HCT116 (cell line): ENCODE results near the gene ARL6IP6. TPM values are rescaled to one million over a fixed set of nuclear protein-coding genes. Genes with fewer than 3 reads are reported as not detected.

Source experiments
- ATAC-seq: fragments of 200-7000 bp; cut with Tn5 transposase; 2 replicates; pipeline ENCODE4 v1.9.1; 2020; ENCODE audit warnings: mild to moderate bottlenecking, moderate library complexity
- BruUV-seq: library from RNA; stranded (reverse); fragments of 400-500 nt; replicated peaks from 2 replicates; lab custom pipeline; 2021; lab: Mats Ljungman, UMichigan
- CTCF ChIA-PET: fragments of 300-600 bp; sonication (Branson Sonifier 250); formaldehyde crosslinking; loops from one replicate; lab custom pipeline; 2021; ENCODE audit warnings: antibody characterized with exemption; lab: Charles Lee
- POLR2A ChIA-PET: fragments of 300-600, 350-600 bp; sonication (Branson Sonifier 250); formaldehyde crosslinking; loops from one replicate; lab custom pipeline; 2021; ENCODE audit warnings: antibody characterized with exemption; lab: Charles Lee
- RAD21 ChIA-PET, 2 experiments: fragments of 300-600 bp; sonication (Branson Sonifier 250); formaldehyde crosslinking; loops; one replicate each; lab custom pipeline; 2023; ENCODE audit warnings: low total read pairs in 2 of 2; ENCODE audit not compliant: uncharacterized antibody in 2 of 2, unreplicated experiment in 2 of 2, low non-redundant PET in 1 of 2; lab: Charles Lee
- DNase-seq: peaks from one replicate; pipeline ENCODE4 v3.0.0-alpha.2; 2010; ENCODE audit warnings: low read depth, low spot score
- H2AFZ ChIP-seq: fragments of 200-600 bp; shearing (Covaris generic), sonication (generic); 2 replicates; pipeline ENCODE4 v1.6.1; 2017; ENCODE audit warnings: low read depth, mixed run types, mixed read lengths, antibody characterized with exemption, low read length; ENCODE audit not compliant: poor library complexity, severe bottlenecking
- H3K27ac ChIP-seq: 2 replicates; pipeline ENCODE4 v1.5.1; 2012; ENCODE audit warnings: low read depth, low read length
- H3K27me3 ChIP-seq: fragments of 200-600 bp; sonication (generic); 2 replicates; pipeline ENCODE4 v1.6.1; 2016; ENCODE audit warnings: mixed run types, low read length, mixed read lengths; ENCODE audit not compliant: insufficient read depth
- H3K36me3 ChIP-seq, 2 experiments: fragments of 200-500 bp in 1 of 2; fragments of 200-600 bp in 1 of 2; sonication (Bioruptor generic) in 1 of 2; sonication (generic) in 1 of 2; 2 replicates each; pipeline versions ENCODE4 v1.5.1 to v1.6.1; 2014 to 2016; ENCODE audit warnings: low read length in 2 of 2, inconsistent platforms in 1 of 2, mixed read lengths in 1 of 2, mixed run types in 1 of 2; ENCODE audit not compliant: insufficient read depth in 2 of 2, control insufficient read depth in 1 of 2
- H3K4me1 ChIP-seq, 2 experiments: fragments of 200-600 bp in 1 of 2; sonication (generic) in 1 of 2; 2 replicates each; pipeline versions ENCODE4 v1.5.1 to v1.6.1; 2012 to 2017; ENCODE audit warnings: low read length in 2 of 2, inconsistent platforms in 1 of 2, mild to moderate bottlenecking in 1 of 2, mixed read lengths in 1 of 2, mixed run types in 1 of 2, moderate library complexity in 1 of 2; ENCODE audit not compliant: insufficient read depth in 2 of 2, control insufficient read depth in 1 of 2
- H3K4me2 ChIP-seq: fragments of 200-600 bp; sonication (generic); 2 replicates; pipeline ENCODE4 v1.6.1; 2017; ENCODE audit warnings: mixed run types, low read length, mixed read lengths
- H3K4me3 ChIP-seq, 2 experiments: fragments of 200-600 bp in 1 of 2; sonication (generic) in 1 of 2; replicated peaks in 1 of 2; 2 replicates each; pipeline ENCODE4 v1.5.1; 2011 to 2016; ENCODE audit warnings: low read length in 2 of 2, control low read depth in 1 of 2, low read depth in 1 of 2, mild to moderate bottlenecking in 1 of 2, mixed read lengths in 1 of 2, mixed run types in 1 of 2
- H3K79me2 ChIP-seq: fragments of 200-600 bp; sonication (generic); 2 replicates; pipeline ENCODE4 v1.6.1; 2017; ENCODE audit warnings: mild to moderate bottlenecking, mixed run types, low read length, moderate library complexity, mixed read lengths; ENCODE audit not compliant: insufficient read depth
- H3K9ac ChIP-seq: fragments of 200-600 bp; sonication (generic); 2 replicates; pipeline ENCODE4 v1.6.1; 2016; ENCODE audit warnings: low read length, mixed read lengths
- H3K9me2 ChIP-seq: fragments of 200-600 bp; sonication (generic), shearing (Covaris generic); 2 replicates; pipeline ENCODE4 v1.6.1; 2017; ENCODE audit warnings: mixed run types, mild to moderate bottlenecking, moderate library complexity; ENCODE audit not compliant: insufficient read depth
- H3K9me3 ChIP-seq, 2 experiments: fragments of 200-500 bp in 1 of 2; fragments of 200-600 bp in 1 of 2; sonication (Bioruptor generic) in 1 of 2; sonication (generic) in 1 of 2; 2 replicates each; pipeline ENCODE4 v1.6.1; 2014 to 2017; ENCODE audit warnings: low read length in 2 of 2, mixed read lengths in 2 of 2, inconsistent platforms in 1 of 2, low read depth in 1 of 2, mild to moderate bottlenecking in 1 of 2, mixed run types in 1 of 2, moderate library complexity in 1 of 2; ENCODE audit not compliant: control insufficient read depth in 1 of 2, insufficient read depth in 1 of 2
- H4K20me1 ChIP-seq: fragments of 200-600 bp; sonication (generic), shearing (Covaris generic); 2 replicates; pipeline ENCODE4 v1.6.1; 2017; ENCODE audit warnings: mixed run types, mild to moderate bottlenecking, moderate library complexity; ENCODE audit not compliant: insufficient read depth
- ATF3 ChIP-seq: IDR thresholded peaks from 2 replicates; pipeline ENCODE4 v1.6.1; 2012
- CEBPB ChIP-seq: IDR thresholded peaks from 2 replicates; pipeline ENCODE4 v1.6.1; 2012; ENCODE audit warnings: low read depth
- CTCF ChIP-seq, 3 experiments: fragments of 200-600 bp in 1 of 3; sonication (generic) in 1 of 3; IDR thresholded peaks in 2 of 3; conservative IDR thresholded peaks in 1 of 3; 2 replicates each; pipeline ENCODE4 v1.5.1; 2012 to 2017; ENCODE audit warnings: low read depth in 2 of 3, low read length in 2 of 3, antibody characterized with exemption in 1 of 3, borderline replicate concordance in 1 of 3, control low read depth in 1 of 3, mild to moderate bottlenecking in 1 of 3, mixed read lengths in 1 of 3, mixed run types in 1 of 3, moderate library complexity in 1 of 3; ENCODE audit not compliant: insufficient read depth in 1 of 3
- EGR1 ChIP-seq: IDR thresholded peaks from 2 replicates; pipeline ENCODE4 v1.6.1; 2012; ENCODE audit warnings: low read depth
- ELF1 ChIP-seq: IDR thresholded peaks from 2 replicates; pipeline ENCODE4 v1.6.1; 2012; ENCODE audit warnings: low read depth, borderline replicate concordance
- EZH2phosphoT487 ChIP-seq: fragments of 200-600 bp; IDR thresholded peaks from 2 replicates; pipeline ENCODE4 v1.6.1; 2018; ENCODE audit warnings: antibody characterized with exemption, borderline replicate concordance
- FOSL1 ChIP-seq: IDR thresholded peaks from 2 replicates; pipeline ENCODE4 v1.6.1; 2012; ENCODE audit warnings: low read depth
- JUND ChIP-seq: IDR thresholded peaks from 2 replicates; pipeline ENCODE4 v1.6.1; 2012
- POLR2A ChIP-seq: IDR thresholded peaks from 2 replicates; pipeline ENCODE4 v1.7.0; 2011; ENCODE audit warnings: borderline replicate concordance; ENCODE audit not compliant: insufficient read depth, insufficient read length; ENCODE audit errors: extremely low read depth
- RAD21 ChIP-seq: IDR thresholded peaks from 2 replicates; pipeline ENCODE4 v1.6.1; 2012; ENCODE audit warnings: low read depth, mild to moderate bottlenecking
- REST ChIP-seq: IDR thresholded peaks from 2 replicates; pipeline ENCODE4 v1.6.1; 2012; ENCODE audit warnings: low read depth
- ZNF274 ChIP-seq: fragments of 200-500 bp; sonication (Bioruptor generic); IDR thresholded peaks from 2 replicates; pipeline ENCODE4 v1.6.1; 2014; ENCODE audit warnings: mild to moderate bottlenecking, low read depth, low read length, inconsistent platforms
- intact Hi-C: fragments of 100-400 bp; cut with micrococcal nuclease; formaldehyde crosslinking; loops from 2 replicates; pipeline ENCODE4 v1.10.0; 2022
- total RNA-seq: library from RNA; stranded (reverse); gene quantifications from one replicate; pipeline ENCODE4 v1.2.1, GENCODE V29; 2021; ENCODE audit not compliant: unreplicated experiment

Gene ARL6IP6
- total RNA-seq, 1 experiment from 2014 or later, result 37.8 TPM

- BruUV-seq, result no TSS peak
- H3K4me3 ChIP-seq, result no peak overlapping the region
- DNase-seq, result no peak
- H3K4me2 ChIP-seq, result no peak overlapping the region
- no peaks in the 10 kb centered on the region for H3K9me2 ChIP-seq
- CTCF ChIA-PET, result no interaction called here
- no peaks in the 10 kb centered on the region for H3K36me3 ChIP-seq
- POLR2A ChIA-PET, result no interaction called here
- no peak overlapping the region for H2AFZ ChIP-seq
- ATAC-seq, result no peak
- intact Hi-C loops, result no loop called here
- RAD21 ChIA-PET, result no interaction called here
- no peak overlapping the region for H3K9ac ChIP-seq
- no peak for TF ChIP-seq CTCF (IDR thresholded peaks at IDR 0.05 in 2 of 3, conservative IDR thresholded peaks at IDR 0.05 in 1 of 3; ENCODE audit: borderline replicate concordance in 1 of 3, insufficient read depth in 1 of 3, low read depth in 2 of 3, low read length in 2 of 3)
- TF ChIP-seq JUND, result no peak
- TF ChIP-seq RAD21, result no peak
- no peak for TF ChIP-seq CEBPB
- no peak for TF ChIP-seq ZNF274
- no peak for TF ChIP-seq FOSL1
- TF ChIP-seq EZH2phosphoT487, result no peak
- TF ChIP-seq REST, result no peak
- TF ChIP-seq POLR2A, result no peak
- TF ChIP-seq ELF1, result no peak
- no peak for TF ChIP-seq EGR1
- TF ChIP-seq ATF3, result no peak
- H3K79me2 ChIP-seq, result peaks cover 100% of the 10 kb centered on the region
- H3K27ac ChIP-seq, result peak overlapping the region; percentile 25; the same call in 1 of the 2 replicates
- H3K27me3 ChIP-seq, result no peaks in the 10 kb centered on the region
- peaks cover 0 to 3% of the 10 kb centered on the region in 2 experiments; a peak in 1 of 4 replicates for H3K9me3 ChIP-seq
- peaks cover 38% of the 10 kb centered on the region; the same call in 1 of the 2 replicates for H4K20me1 ChIP-seq
- H3K4me1 ChIP-seq, result no peaks in the 10 kb centered on the region
These were observed 17.2 kb upstream of the ARL6IP6 start for GRCh38 chr2:152701198-152701597.
